GM12872 (cell line): ENCODE results near the gene SMIM35.

Experiments used
- TF ChIP-seq, protein P1 (sequence below): IDR thresholded peaks from 3 replicates; pipeline ENCODE4 v1.5.1; 2011; ENCODE audit warnings: low read depth, mild to moderate bottlenecking, low read length, moderate library complexity; ENCODE audit not compliant: insufficient read depth

The SMIM35 gene

GRCh38 chr11:118098996-118099837, 12.5 kb upstream of the SMIM35 start:
- TF ChIP-seq, protein P1, sequence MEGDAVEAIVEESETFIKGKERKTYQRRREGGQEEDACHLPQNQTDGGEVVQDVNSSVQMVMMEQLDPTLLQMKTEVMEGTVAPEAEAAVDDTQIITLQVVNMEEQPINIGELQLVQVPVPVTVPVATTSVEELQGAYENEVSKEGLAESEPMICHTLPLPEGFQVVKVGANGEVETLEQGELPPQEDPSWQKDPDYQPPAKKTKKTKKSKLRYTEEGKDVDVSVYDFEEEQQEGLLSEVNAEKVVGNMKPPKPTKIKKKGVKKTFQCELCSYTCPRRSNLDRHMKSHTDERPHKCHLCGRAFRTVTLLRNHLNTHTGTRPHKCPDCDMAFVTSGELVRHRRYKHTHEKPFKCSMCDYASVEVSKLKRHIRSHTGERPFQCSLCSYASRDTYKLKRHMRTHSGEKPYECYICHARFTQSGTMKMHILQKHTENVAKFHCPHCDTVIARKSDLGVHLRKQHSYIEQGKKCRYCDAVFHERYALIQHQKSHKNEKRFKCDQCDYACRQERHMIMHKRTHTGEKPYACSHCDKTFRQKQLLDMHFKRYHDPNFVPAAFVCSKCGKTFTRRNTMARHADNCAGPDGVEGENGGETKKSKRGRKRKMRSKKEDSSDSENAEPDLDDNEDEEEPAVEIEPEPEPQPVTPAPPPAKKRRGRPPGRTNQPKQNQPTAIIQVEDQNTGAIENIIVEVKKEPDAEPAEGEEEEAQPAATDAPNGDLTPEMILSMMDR: no peak

DNA sequence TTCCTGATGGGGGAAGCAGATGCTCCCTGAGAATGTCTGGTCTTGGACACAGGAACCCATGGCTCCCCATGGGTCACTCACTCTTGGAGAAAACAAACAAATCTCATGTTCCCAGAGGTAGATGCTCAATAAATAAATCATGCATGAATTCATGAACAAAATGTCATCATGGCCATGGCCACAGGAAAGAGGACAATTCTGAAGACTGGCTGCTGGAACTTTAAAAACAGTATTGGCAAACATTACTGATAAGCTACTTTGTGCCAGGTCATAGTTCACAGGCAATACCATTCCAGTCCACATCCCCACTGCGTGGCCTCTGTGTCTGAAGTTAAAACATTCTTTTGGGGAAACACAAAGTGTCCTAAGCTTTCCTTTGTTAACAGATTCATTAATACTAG, 9.2 kb upstream of the SMIM35 start:
- TF ChIP-seq, protein P1: no peak

GRCh38 chr11:118095493-118095892, 8.7 kb upstream of the SMIM35 start:
- TF ChIP-seq, protein P1: no peak

- TF ChIP-seq, protein P1: no peak
Observed at GRCh38 chr11:118092907-118093571, 6.3 kb upstream of the SMIM35 start.

DNA sequence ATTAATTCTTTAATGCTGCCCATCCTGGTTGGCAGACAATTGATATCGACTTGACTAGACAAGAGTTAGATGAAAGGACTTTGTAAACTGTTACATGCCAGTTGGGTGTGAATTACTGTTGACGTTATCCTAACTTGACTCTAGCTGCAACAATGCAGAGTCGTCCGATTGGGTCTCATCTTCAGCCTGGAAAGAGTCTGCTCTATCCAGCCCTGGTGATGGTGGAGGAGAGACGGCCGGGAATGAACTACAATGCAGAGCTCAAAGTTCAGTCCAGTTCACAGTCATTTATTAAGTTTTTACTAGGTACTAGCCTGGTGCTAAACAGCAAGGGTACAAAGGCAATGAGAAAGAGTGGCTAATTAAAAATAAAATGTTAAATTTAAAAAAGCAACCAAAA, 4.9 kb upstream of the SMIM35 start:
- TF ChIP-seq, protein P1: no peak

DNA sequence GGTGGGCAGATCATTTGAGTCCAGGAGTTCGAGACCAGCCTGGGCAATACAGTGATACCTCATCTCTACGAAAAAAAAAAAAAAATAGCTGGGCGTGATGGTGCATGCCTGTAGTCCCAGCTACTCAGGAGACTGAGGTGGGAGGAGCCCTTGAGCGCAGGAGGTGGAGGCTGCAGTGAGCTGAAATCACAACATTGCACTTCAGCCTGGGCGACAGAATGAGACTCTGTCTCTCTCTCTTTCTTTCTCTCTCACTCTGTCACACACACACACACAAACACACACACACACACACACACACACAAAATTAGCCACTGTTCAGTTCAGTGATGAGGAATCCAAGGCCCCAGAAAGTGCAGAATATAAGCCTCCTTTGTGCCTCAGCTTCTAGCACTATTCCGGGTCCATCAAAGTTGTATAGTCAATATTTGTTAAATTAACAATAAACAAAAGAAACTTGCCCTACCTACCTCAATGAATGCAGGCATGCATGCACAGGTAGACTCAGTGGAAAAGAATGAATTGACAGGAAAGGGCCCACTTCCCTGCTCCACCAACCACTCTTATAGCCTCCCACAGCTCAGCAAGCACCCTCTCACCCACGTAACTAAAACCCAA, 3.9 kb upstream of the SMIM35 start:
- TF ChIP-seq, protein P1: no peak

- TF ChIP-seq, protein P1: no peak
Observed at GRCh38 chr11:118088531-118088930, 1.8 kb upstream of the SMIM35 start.
